ENCODE results near the gene PFDN4.

GRCh38 chr20:54180931-54181330, 27.0 kb upstream of the PFDN4 start:
- TF ChIP-seq CTCF (IDR thresholded peaks at IDR 0.05) (no peak), EZH2 (IDR thresholded peaks at IDR 0.05; ENCODE audit: borderline replicate concordance, insufficient read depth, low read depth, low read length, poor library complexity, severe bottlenecking) (no peak)
